Measurements from ENCODE around the gene ABCG8. TPM values are rescaled to one million over a fixed set of nuclear protein-coding genes. Genes with fewer than 3 reads are reported as not detected.

The ABCG8 gene
- polyA plus RNA-seq, 1 donor (not counting 4 experiments of a cell fraction or from before 2014, with no cell fraction given) = not detected

DNA sequence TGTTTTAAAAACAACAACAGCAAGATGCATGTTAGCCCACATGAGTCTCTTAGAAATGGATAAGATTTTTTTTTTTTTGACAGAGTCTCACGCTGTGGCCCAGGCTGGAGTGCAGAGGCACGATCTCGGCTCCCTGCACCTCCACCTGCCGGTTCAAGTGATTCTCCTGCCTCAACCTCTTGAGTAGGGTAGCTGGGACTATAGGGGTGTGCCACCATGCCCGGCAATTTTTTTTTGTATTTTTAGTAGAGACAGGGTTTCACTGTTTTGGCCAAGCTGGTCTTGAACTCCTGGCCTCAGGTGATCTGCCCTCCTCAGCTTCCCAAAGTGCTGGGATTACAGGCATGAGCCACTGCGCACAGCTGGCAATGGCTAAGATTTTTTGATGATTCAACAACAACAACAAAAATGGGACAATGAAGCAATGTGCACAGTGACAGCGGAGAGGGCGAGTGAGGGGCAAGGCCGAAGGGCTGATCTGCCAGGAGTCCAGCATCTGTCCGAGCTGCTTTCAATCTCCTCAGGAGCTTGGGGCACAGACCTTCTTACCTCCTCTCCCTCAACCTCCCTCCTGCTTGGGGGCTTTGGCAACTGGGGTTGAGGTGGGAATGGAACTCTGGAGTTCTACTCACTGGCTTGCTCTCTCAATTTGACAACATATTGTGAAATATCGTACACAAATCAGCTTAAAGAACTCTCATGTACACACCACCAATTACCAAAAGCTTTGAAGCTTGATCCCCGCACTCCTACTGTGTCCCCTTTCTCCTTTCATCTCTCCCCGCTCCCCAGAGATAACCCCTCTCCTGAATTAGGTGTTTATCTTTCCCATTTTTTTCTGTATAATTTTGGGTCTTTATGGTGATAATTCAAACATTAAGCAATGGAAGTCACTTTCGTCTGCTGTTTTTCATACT is 3.4 kb downstream of the ABCG8 start:
- DNase-seq (ENCODE audit: low read depth, low spot score) (no peak), FAIRE-seq (no peak)
- no peaks in the 10 kb centered on the region for H3K79me2 ChIP-seq (ENCODE audit: control insufficient read depth, insufficient read depth, low read length)
- no peaks in the 10 kb centered on the region for H3K9me1 ChIP-seq (ENCODE audit: control insufficient read depth, extremely low read depth, insufficient read depth, low read length)
- H3K9ac ChIP-seq (ENCODE audit: control insufficient read depth, extremely low read depth, insufficient read depth, low read length) = no peak overlapping the region
- dilution Hi-C loops (cut with MboI; ENCODE audit: extremely low pct_ligation_motif_present, low sequenced_read_pairs) = no loop called here
- H3K27ac ChIP-seq (ENCODE audit: control insufficient read depth, insufficient read depth, low read length) = no peak overlapping the region
- no peak for TF ChIP-seq EZH2 (IDR thresholded peaks at IDR 0.05; ENCODE audit: low read length)
- TF ChIP-seq, protein P1, sequence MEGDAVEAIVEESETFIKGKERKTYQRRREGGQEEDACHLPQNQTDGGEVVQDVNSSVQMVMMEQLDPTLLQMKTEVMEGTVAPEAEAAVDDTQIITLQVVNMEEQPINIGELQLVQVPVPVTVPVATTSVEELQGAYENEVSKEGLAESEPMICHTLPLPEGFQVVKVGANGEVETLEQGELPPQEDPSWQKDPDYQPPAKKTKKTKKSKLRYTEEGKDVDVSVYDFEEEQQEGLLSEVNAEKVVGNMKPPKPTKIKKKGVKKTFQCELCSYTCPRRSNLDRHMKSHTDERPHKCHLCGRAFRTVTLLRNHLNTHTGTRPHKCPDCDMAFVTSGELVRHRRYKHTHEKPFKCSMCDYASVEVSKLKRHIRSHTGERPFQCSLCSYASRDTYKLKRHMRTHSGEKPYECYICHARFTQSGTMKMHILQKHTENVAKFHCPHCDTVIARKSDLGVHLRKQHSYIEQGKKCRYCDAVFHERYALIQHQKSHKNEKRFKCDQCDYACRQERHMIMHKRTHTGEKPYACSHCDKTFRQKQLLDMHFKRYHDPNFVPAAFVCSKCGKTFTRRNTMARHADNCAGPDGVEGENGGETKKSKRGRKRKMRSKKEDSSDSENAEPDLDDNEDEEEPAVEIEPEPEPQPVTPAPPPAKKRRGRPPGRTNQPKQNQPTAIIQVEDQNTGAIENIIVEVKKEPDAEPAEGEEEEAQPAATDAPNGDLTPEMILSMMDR (optimal IDR thresholded peaks at IDR 0.05 in 1 of 3, IDR thresholded peaks at IDR 0.05 in 1 of 3, conservative IDR thresholded peaks at IDR 0.05 in 1 of 3; ENCODE audit: extremely low read depth in 1 of 3, insufficient read depth in 2 of 3, low read length in 3 of 3) = no peak
- peaks cover 5% of the 10 kb centered on the region for H3K4me1 ChIP-seq (ENCODE audit: control insufficient read depth, extremely low read depth, insufficient read depth, low read length)
- H2AFZ ChIP-seq (ENCODE audit: control insufficient read depth, low read length) = no peak overlapping the region
- peaks cover 21% of the 10 kb centered on the region for H3K27me3 ChIP-seq (ENCODE audit: control insufficient read depth, extremely low read depth, insufficient read depth, low read length)
- no peak overlapping the region for H3K4me3 ChIP-seq (ENCODE audit: control insufficient read depth in 2 of 3, extremely low read depth in 1 of 3, insufficient read depth in 2 of 3, low read depth in 1 of 3, low read length in 3 of 3)
- H4K20me1 ChIP-seq (ENCODE audit: control insufficient read depth, extremely low read depth, insufficient read depth, low read length) = no peaks in the 10 kb centered on the region
- no peaks in the 10 kb centered on the region for H3K9me3 ChIP-seq (ENCODE audit: control insufficient read depth, low read depth, low read length)
- no peaks in the 10 kb centered on the region for H3K36me3 ChIP-seq (ENCODE audit: control insufficient read depth in 2 of 2, extremely low read depth in 1 of 2, insufficient read depth in 2 of 2, low read length in 2 of 2)
- H3K4me2 ChIP-seq (ENCODE audit: control insufficient read depth, extremely low read depth, insufficient read depth, low read depth, low read length) = no peak overlapping the region

DNA sequence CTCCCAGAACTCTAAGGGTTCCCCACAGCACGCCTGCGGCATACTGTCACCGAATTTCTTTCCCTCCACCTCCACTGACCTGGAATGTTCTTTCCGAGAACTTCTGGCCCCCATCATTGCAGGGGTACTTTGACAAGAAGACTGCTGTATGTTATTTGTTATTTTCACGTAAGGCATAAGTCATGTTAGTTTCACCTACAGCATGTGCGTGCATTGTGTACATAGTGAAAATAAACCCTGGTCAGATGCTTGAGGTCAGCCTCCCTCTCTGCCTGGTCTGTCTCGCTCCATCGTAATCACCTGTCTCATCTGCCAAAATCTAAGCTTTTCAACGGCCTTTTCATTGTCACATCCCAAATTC is 4.1 kb downstream of the ABCG8 start:
- peaks cover 5% of the 10 kb centered on the region for H3K4me1 ChIP-seq (ENCODE audit: control insufficient read depth, extremely low read depth, insufficient read depth, low read length)
- DNase-seq (ENCODE audit: low read depth, low spot score) (no peak), FAIRE-seq (no peak)
- no peak overlapping the region for H3K4me2 ChIP-seq (ENCODE audit: control insufficient read depth, extremely low read depth, insufficient read depth, low read depth, low read length)
- H3K9me1 ChIP-seq (ENCODE audit: control insufficient read depth, extremely low read depth, insufficient read depth, low read length) = no peaks in the 10 kb centered on the region
- no peak overlapping the region for H3K9ac ChIP-seq (ENCODE audit: control insufficient read depth, extremely low read depth, insufficient read depth, low read length)
- H3K27me3 ChIP-seq (ENCODE audit: control insufficient read depth, extremely low read depth, insufficient read depth, low read length) = peaks cover 19% of the 10 kb centered on the region
- no peak overlapping the region for H2AFZ ChIP-seq (ENCODE audit: control insufficient read depth, low read length)
- H3K79me2 ChIP-seq (ENCODE audit: control insufficient read depth, insufficient read depth, low read length) = no peaks in the 10 kb centered on the region
- H3K36me3 ChIP-seq (ENCODE audit: control insufficient read depth in 2 of 2, extremely low read depth in 1 of 2, insufficient read depth in 2 of 2, low read length in 2 of 2) = no peaks in the 10 kb centered on the region
- H3K4me3 ChIP-seq (ENCODE audit: control insufficient read depth in 2 of 3, extremely low read depth in 1 of 3, insufficient read depth in 2 of 3, low read depth in 1 of 3, low read length in 3 of 3) = no peak overlapping the region
- H3K27ac ChIP-seq (ENCODE audit: control insufficient read depth, insufficient read depth, low read length) = no peak overlapping the region
- dilution Hi-C loops (cut with MboI; ENCODE audit: extremely low pct_ligation_motif_present, low sequenced_read_pairs) = no loop called here
- TF ChIP-seq EZH2 (IDR thresholded peaks at IDR 0.05; ENCODE audit: low read length) = no peak
- TF ChIP-seq, protein P1 (optimal IDR thresholded peaks at IDR 0.05 in 1 of 3, IDR thresholded peaks at IDR 0.05 in 1 of 3, conservative IDR thresholded peaks at IDR 0.05 in 1 of 3; ENCODE audit: extremely low read depth in 1 of 3, insufficient read depth in 2 of 3, low read length in 3 of 3) = no peak
- no peaks in the 10 kb centered on the region for H3K9me3 ChIP-seq (ENCODE audit: control insufficient read depth, low read depth, low read length)
- no peaks in the 10 kb centered on the region for H4K20me1 ChIP-seq (ENCODE audit: control insufficient read depth, extremely low read depth, insufficient read depth, low read length)
